Smooth muscle cell of the coronary artery (primary cell): ENCODE measurements around the gene TRMT10C. TPM values are rescaled to one million over a fixed set of nuclear protein-coding genes. Genes with fewer than 3 reads are reported as not detected.

ENCODE experiments used
- total RNA-seq: library from RNA; depleted of rRNA; stranded (reverse); fragments of >200 nt; gene quantifications from 2 replicates; pipeline ENCODE4 v1.2.3, GENCODE V29; 2014; ENCODE audit warnings: low replicate concordance

The TRMT10C gene
- total RNA-seq, result 5.3 and 17.8 TPM in 2 replicates

DNA sequence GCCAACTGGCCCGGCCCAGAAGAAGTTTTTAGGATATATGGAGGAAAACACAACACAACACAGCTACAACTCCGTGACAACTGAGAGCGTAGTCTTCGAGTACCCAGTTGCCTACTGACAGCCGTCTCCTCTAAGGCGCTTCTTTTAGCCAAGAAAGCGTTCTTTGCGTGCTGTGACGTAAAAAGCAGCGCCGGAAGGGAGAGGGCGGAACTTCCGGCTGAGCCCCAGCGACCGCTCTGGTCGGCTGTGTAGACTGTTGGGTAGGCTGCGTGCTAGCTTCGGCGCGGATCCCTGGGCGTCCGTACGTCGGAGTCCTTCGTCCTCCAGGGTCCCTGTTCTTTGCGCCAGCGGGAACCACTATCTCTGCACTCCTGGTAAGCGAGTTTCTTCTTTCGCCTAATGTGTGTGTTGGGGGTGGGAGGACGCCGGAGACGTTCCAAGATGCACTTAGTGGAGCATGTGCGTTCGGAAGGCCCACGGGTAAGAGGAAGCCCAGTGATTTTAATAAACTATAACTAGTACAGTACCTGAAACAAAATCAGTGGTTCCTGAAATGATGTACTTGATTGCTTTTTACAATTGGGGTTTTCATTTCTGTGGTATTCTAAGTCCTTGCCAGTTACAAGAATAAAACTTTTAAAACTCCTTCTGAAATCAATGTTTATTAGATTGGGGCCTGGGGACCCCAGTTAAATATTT is at the start of gene TRMT10C:
Gene TRMT10C, plus strand, starts transcription at position 239 of the 699 bp plus-strand sequence. CDS start 2,914 bp downstream, outside the sequence.

DNA sequence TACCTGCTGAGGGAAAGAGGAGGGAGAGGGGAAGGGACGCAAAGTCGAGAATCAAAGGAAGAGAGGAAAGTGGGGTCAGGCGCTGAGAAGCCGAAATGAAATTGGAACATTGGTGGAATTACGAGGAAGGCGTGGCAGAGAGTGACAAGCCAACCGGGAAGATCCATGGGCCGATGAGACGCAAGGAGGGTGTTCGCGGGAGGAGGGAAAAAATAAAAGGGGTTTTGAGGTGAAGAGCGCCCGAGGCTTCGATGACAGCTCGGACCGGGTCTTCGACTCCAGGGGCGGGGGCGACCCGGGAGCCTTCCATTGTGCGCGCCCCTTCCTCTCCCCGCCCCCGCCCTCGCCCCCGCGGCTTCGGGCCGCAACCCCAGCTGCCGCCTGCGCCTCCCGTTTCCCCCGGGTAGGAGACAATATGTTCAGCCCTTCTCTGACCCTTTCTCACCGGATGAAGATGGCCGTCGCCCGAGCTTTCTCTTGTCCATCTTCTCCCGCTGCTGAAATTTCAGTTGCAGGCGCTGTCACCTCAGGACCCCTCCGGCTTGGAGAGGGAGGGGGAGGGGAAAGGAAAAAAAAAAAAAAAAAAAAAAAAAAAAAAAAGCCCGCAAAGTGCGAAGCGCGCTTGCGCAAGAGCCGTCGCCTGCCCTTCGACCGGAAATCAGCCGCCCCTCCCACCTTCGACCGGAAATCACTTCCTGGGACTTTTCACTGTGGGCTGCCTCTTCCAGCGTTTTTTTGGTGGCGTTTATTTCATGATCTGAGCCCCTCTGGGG is 48.8 kb upstream of the TRMT10C start, which contains the start of gene SENP7:
Gene SENP7, minus strand, starts transcription at position 567 of the 773 bp plus-strand sequence. Its CDS starts 82 bp downstream, at position 485.

DNA sequence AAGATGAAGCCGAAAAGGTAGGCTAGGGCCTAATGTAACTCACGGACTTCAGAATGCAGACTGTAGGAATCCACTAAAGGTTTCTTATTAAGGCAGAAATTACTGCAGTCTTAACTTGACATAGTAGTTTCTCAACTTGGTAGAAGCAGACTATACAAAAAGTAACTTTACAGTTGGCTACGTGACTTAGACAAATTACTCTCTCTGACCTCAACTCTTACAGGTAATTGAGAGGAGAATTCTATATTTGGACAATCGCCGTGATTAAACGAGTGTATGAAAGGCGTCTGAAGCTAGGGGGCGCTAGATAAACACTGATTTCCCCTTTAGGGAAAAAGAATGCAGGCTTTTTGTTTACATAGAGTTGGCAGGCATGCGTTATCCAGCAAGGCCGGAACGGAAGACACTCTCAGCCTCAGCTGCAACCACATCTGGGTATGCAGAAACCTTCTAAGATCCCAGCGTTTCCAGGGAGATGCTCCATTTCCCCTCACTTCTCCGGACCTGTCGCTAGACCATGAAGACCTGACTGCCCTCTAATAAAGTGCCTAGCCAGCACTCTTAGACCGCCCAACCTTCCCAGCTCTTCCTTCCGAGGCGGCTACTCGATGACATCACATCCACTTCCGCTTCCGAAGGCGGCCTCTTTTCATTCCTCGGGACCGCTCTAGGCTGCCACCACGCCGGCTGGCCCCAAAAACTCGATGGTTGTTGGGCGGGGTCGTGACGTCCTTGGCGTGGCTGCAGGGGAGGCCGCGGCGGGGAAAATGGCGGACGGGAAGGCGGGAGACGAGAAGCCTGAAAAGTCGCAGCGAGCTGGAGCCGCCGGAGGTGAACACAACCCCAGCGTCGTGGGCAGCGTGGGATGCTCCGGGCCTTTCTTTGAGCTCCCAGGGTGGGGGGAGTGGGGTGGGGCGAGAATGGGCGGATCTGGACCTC is 12.1 kb downstream of the TRMT10C start, which contains the start of gene PCNP:
Gene PCNP, plus strand, starts transcription at position 732 of the 939 bp plus-strand sequence. Its CDS starts 36 bp downstream, at position 768.

Other genes starting within 250 kb of the TRMT10C start
- 0.23 and 0.35 TPM in 2 replicates for gene IMPG2, start 241.3 kb upstream of the TRMT10C start, total RNA-seq
- gene SENP7, start 48.7 kb upstream of the TRMT10C start, total RNA-seq, result 7.5 and 9.8 TPM in 2 replicates
- gene PCNP, start 12.3 kb downstream of the TRMT10C start, total RNA-seq, result 33.1 and 75.9 TPM in 2 replicates
- 13.5 and 17.3 TPM in 2 replicates for gene ZBTB11, start 115.3 kb downstream of the TRMT10C start, total RNA-seq
- gene RPL24, start 124.8 kb downstream of the TRMT10C start, total RNA-seq, result 652 and 2,577 TPM in 2 replicates
- 8.6 and 9.7 TPM in 2 replicates for gene CEP97, start 162.7 kb downstream of the TRMT10C start, total RNA-seq
- gene NXPE3, start 217.3 kb downstream of the TRMT10C start, total RNA-seq, result 20.1 and 20.4 TPM in 2 replicates